Suprapubic skin (tissue), 3 donors: ENCODE data around the gene MYO15A.

ENCODE experiments used
- POLR2A ChIP-seq, 2 donors: fragments of 450-650 bp; IDR thresholded peaks; one replicate each; pipeline ENCODE4 v1.6.1; 2017; ENCODE audit warnings: antibody characterized with exemption in 2 of 2, mild to moderate bottlenecking in 2 of 2, moderate library complexity in 2 of 2
- TF ChIP-seq, protein P1 (sequence below), 2 donors: fragments of 200-600 bp in 1 of 2; fragments of 450-650 bp in 1 of 2; sonication (generic) in 1 of 2; IDR thresholded peaks; one replicate each; pipeline ENCODE4 v1.5.1; 2016 to 2019; ENCODE audit warnings: antibody characterized with exemption in 2 of 2, mild to moderate bottlenecking in 1 of 2, moderate library complexity in 1 of 2

GRCh38 chr17:18074566-18075272, 33.8 kb upstream of the MYO15A start:
- TF ChIP-seq POLR2A (IDR thresholded peaks at IDR 0.05) = no peak
- TF ChIP-seq, protein P1, sequence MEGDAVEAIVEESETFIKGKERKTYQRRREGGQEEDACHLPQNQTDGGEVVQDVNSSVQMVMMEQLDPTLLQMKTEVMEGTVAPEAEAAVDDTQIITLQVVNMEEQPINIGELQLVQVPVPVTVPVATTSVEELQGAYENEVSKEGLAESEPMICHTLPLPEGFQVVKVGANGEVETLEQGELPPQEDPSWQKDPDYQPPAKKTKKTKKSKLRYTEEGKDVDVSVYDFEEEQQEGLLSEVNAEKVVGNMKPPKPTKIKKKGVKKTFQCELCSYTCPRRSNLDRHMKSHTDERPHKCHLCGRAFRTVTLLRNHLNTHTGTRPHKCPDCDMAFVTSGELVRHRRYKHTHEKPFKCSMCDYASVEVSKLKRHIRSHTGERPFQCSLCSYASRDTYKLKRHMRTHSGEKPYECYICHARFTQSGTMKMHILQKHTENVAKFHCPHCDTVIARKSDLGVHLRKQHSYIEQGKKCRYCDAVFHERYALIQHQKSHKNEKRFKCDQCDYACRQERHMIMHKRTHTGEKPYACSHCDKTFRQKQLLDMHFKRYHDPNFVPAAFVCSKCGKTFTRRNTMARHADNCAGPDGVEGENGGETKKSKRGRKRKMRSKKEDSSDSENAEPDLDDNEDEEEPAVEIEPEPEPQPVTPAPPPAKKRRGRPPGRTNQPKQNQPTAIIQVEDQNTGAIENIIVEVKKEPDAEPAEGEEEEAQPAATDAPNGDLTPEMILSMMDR (IDR thresholded peaks at IDR 0.05) = no peak
